NOMO-1 treated with dmso at 0.1 percent for 144 hours (cell line): ENCODE data around the gene LGALS1.

Experiments
- DNase-seq: peaks from one replicate; lab custom pipeline; 2025; ENCODE audit not compliant: unreplicated experiment; lab: John Stamatoyannopoulos, UW

The LGALS1 gene

DNA sequence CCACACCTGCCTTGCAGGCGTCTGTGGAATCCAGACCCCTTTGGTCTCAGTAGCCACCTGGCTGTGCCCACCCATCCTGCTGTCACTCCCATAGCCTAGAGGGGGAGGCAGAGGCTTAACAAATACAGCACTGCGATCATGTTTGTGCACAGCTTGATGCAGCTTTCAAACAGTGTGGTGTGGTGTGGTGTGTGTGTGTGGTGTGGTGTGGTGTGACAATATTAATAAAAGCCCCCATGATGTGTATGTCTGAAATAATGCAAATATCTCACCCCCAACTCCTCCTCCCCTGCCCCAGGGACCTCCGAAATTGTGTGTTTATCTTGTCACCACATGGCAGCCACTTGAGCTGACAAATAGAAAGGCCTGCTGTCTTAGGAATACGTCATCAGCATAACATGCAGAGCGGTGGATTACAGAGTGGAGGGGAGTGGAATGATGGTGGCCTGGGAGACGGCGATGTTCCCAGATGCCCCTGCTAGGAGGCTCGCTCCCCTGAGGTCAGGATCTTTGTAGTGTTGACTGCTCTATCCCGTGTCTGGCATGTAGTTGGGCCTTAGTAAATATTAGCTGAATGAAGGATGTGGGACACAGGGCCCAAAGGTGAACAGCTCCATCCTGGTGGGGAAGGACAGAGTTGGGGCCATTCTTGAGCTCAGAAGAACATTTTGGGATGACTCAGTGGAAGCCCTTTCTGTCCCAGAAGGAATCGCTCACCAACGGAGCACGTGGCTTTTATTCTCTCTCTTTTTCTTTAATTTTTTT, 14.1 kb upstream of the LGALS1 start:
- DNase-seq = no peak

- no peak for DNase-seq
Observed at GRCh38 chr22:37662039-37662438, 13.4 kb upstream of the LGALS1 start.

GRCh38 chr22:37663521-37664140, 11.8 kb upstream of the LGALS1 start:
- DNase-seq = no peak

DNA sequence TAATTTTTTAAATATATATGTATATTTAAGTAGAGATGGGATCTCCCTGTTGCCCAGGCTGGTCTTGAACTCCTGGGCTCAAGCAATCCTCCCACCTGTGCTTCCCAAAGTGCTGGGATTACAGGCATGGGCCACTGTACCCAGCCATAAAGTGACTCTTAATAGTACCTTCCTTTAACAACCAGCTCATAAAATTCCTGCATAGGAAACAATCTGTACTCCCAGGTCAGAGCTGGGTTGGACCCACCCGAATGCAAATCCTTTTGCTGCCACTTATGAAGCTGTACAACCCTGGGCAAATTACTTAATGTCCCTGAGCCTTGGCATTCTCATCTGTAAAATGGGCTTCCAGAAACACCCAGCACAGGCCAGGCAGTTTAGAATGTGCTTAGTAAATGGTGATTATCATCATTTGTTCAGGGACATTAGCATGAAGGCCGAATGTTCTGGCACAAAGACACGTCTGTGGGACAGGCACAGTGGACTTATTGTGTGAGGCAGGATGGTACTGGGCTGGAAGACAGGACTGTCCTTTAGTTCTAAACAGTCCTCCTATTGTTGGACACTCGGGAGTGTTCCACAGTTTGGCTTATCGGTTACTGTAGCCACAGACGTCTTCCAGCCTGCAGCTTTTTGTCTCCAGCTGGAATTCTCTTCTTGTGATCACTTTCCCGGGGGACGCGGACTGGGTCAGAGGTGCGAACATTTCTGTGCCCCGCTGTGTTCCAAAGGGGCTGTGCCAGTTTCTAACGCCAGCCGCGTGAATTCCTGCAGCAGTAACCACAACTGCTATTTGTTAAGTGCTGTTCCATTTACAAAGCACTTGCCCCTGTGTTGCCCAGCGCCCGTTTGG, 11.0 kb upstream of the LGALS1 start:
- no peak for DNase-seq

DNA sequence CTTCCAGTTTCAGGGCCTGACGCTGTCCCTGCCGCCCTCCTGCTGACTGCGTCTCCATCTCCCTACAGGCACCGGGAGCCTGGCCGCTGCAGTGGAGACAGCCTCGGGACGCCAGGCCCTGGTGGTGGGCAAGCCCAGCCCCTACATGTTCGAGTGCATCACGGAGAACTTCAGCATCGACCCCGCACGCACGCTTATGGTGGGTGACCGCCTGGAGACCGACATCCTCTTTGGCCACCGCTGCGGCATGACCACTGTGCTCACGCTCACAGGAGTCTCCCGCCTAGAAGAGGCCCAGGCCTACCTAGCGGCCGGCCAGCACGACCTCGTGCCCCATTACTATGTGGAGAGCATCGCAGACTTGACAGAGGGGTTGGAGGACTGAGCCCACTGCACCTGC, 9.9 kb upstream of the LGALS1 start:
- no peak for DNase-seq

- DNase-seq = no peak
Observed at GRCh38 chr22:37669586-37669985, 5.8 kb upstream of the LGALS1 start.

DNA sequence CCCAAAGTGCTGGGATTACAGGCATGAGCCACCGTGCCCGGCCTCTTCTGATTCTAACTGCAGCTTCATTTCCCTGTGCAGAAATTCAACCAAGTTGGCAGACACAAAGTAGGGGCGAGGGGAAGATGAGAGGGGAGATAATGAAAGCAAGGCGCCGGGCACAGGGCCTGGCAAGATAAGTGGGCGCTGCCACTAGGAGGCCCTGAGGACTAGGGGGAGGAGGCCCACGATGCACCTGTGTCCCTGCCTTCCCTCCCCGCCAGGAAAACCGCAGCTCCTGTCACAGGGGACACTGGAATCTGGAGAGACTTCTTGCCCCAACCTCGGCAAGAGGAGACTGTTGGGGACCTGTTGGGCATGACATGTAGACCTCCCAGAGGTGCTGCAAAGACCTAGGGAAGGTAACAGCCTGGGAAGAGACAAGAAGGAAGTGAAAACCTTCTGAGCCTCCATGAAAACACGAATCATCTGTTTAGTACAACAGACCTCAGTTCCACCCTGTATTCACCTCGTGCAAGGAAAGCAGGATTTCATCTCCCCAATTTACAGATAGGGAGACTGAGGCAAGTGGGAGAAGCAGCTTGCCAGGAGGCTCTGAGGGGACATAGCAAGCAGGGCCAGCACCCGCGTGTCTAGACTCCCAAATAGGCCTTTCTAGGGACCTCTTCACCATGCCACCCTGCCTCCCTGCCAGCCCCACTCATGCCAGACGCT, 3.1 kb upstream of the LGALS1 start:
- DNase-seq = no peak

GRCh38 chr22:37672920-37673455, 2.4 kb upstream of the LGALS1 start:
- DNase-seq = no peak

- no peak for DNase-seq
Observed at GRCh38 chr22:37674248-37674647, 1.2 kb upstream of the LGALS1 start.

GRCh38 chr22:37675930-37676735, 697 bp downstream of the LGALS1 start:
- no peak for DNase-seq

GRCh38 chr22:37676736-37677492, 1.5 kb downstream of the LGALS1 start:
- DNase-seq = peak; percentile 88

DNA sequence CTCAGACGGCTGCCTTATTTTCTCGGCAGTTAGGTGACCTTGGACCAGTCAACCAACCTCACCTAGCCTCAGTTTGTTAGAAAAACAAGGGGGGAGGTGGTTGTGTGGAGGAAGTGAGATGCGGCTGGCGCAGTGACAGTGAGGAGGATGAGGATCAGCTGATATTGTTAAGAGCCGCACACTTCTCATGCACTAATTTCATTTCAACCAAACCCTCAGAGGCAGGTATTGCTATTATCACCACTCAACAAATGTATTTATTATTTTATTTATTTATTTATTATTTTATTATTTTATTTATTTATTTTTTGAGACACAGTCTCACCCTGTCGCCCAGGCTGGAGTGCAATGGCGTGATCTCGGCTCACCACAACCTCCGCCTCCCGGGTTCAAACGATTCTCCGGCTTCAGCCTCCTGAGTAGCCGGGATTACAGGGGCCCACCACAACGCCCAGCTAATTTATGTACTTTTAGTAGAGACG, 2.1 kb downstream of the LGALS1 start:
- DNase-seq = no peak

- DNase-seq = no peak
Observed at GRCh38 chr22:37678372-37678771, 2.9 kb downstream of the LGALS1 start.

GRCh38 chr22:37679670-37680069, 4.2 kb downstream of the LGALS1 start:
- DNase-seq = no peak

DNA sequence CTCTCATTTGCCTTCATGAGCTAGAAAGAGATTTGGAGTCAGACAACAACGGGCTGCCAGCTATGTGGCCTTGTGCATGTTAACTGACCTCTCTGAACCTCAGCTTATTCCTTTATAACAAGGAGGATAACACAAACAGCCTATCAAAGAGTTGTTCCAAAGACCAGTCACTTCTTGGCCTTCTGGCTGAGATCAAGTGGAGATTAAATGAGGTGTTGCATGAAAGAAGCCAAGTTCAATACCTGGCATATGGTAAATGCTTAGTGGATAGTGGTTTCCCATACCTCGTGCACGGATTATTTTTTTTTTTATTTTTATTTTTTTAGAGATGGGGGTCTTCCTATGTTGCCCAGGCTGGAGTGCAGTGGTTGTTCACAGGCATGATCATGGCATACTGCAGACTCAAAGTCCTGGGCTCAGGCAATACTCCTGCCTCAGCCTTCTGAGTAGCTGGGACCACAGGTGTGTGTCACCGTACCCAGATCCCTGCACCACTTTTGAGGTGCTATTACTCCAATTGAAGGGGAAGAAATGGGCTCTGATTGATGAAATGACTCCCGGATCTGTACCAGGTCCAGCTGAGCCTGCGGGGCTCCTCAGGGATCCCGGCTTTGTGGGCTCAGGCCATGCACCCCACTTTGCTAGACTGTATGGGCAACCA, 4.9 kb downstream of the LGALS1 start:
- DNase-seq = no peak

GRCh38 chr22:37681001-37681424, 5.6 kb downstream of the LGALS1 start:
- no peak for DNase-seq

DNA sequence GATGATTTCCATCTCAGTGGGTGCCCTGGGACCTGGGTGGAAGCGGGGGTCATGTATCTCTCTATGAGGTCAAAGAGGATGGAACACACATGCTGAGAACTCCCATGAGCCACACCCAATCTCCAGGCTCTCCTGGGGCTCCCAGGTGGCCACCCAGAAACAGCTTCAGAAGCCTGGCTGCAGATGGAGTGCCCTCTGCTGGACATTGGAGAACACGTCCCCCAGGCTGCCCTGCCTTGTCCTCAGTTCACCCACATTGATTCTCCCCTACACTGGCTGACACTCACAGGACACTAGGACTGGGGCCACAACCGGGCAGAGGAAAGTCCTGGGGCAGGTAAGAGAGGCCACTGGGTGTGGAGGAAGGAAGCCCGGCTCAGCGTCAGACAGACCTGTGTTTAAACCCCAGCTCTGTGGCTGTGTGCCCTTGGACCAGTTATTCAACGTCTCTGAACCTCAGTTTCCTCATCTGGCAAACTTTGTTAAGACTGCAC, 6.2 kb downstream of the LGALS1 start:
- peak; percentile 48 for DNase-seq

DNA sequence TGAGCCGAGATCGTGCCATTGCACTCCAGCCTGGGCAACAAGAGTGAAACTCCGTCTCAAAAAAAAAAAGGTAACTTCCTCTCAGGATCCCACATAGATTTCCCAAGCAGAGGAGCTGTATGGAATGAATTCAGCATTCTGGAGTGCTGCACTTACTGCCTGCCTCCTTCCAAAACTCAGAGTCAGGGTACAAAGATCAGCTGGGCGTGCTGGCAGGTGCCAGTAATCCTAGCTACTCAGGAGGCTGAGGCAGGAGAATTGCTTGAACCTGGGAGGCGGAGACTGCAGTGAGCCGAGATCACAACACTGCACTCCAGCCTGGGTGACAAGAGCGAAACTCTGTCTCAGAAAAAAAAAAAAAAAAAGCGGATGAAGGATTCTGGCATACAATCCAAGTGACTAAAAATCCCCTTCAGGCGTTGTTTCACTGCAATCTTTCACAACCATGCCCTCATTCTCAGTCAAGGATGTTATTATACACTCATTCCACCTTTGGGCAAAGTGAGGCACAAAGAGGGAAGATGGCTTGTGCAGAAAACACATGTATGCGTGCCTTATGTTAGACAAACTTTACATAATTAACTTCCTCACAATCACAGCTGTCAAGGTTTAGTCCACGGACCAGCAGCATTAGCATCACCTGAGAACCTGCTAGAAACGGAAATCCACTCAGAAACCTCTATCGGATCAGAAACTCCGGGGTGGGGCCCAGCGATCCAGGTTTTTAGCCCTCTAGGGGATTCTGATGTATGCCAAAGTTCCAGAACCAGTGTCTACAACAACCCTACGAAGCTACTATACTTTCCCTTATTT, 9.6 kb downstream of the LGALS1 start:
- no peak for DNase-seq
